Ovary (tissue), 9 donors: ENCODE results near the gene HIBCH. TPM values are rescaled to one million over a fixed set of nuclear protein-coding genes. Genes with fewer than 3 reads are reported as not detected.

Source experiments
- DNase-seq, 5 donors: peaks; one replicate each; pipeline ENCODE4 v3.0.0-alpha.2; 2019 to 2020
- H3K27ac ChIP-seq, 2 donors: fragments of 200-600 bp; one replicate each; pipeline versions ENCODE4 v1.5.1 to v1.8.0; 2019 to 2022
- H3K27me3 ChIP-seq: fragments of 200-600 bp; one replicate; pipeline ENCODE4 v1.8.0; 2022
- H3K36me3 ChIP-seq: fragments of 200-600 bp; sonication (generic); one replicate; pipeline ENCODE4 v1.5.1; 2019
- H3K4me1 ChIP-seq: one replicate; pipeline ENCODE4 v1.8.1; 2013; ENCODE audit warnings: mild to moderate bottlenecking, moderate library complexity; ENCODE audit not compliant: insufficient read depth
- H3K4me3 ChIP-seq: fragments of 200-600 bp; sonication (generic); one replicate; pipeline ENCODE4 v1.5.1; 2017
- H3K9me3 ChIP-seq, 2 donors: fragments of 200-600 bp in 1 of 2; sonication (generic) in 1 of 2; one replicate each; pipeline versions ENCODE4 v1.5.1 to v1.8.1; 2013 to 2019; ENCODE audit warnings: mild to moderate bottlenecking in 1 of 2, moderate library complexity in 1 of 2
- EP300 ChIP-seq: sonication (generic); formaldehyde crosslinking; IDR thresholded peaks from one replicate; pipeline ENCODE4 v1.6.1; 2017; ENCODE audit warnings: antibody characterized with exemption
- POLR2A ChIP-seq: fragments of 450-650 bp; IDR thresholded peaks from one replicate; pipeline ENCODE4 v1.6.1; 2017; ENCODE audit warnings: antibody characterized with exemption, mild to moderate bottlenecking, moderate library complexity
- WGBS, 3 donors: extraction: QIAGEN DNeasy Blood & Tissue Kit in 1 of 3; methylation state at CpG; one replicate each; pipeline versions ENCODE4 v1.1.5 to v1.1.7; 2013 to 2017; 5-methylcytosine and 5-hydroxymethylcytosine counted together
- intact Hi-C, 4 donors: fragments of 100-400 bp; cut with DNase I; formaldehyde crosslinking; loops; one replicate each; pipeline versions ENCODE4 v1.11.0 to v1.15.1; 2022 to 2023
- polyA plus RNA-seq, 2 donors: library from polyadenylated mRNA; stranded (reverse); fragments of 200-250 nt in 1 of 2; fragments of 350-450 nt in 1 of 2; fragmentation: Illumina TruSeq in 1 of 2; extraction: RNeasy Lipid Tissue Mini Kit (QIAGEN cat#74804) in 1 of 2; gene quantifications; one replicate each; pipeline ENCODE4 v1.2.3, GENCODE V29; 2013 to 2014
- total RNA-seq, 7 donors: library from RNA; depleted of rRNA in 2 of 7; stranded (reverse); fragments of >200 nt in 2 of 7; fragmentation: NEBNext Ultra II Directional in 3 of 7; extraction: Animal tissue kit (Norgen Biotek cat#: 25700) in 3 of 7; gene quantifications; one replicate each; pipeline versions ENCODE4 v1.1.0 to v1.2.4, GENCODE V29; 2016 to 2023
- TF ChIP-seq, protein P1 (sequence below), 3 donors: fragments of 450-650 bp in 2 of 3; fragments of 200-600 bp in 1 of 3; IDR thresholded peaks; one replicate each; pipeline versions ENCODE4 v1.5.1 to v1.8.0; 2016 to 2022; ENCODE audit warnings: antibody characterized with exemption in 3 of 3, mild to moderate bottlenecking in 1 of 3
- donor health status: DM: no; HTN: no; CAD: no; lungs with moderate emphysema.
- donor health status: DM: no; HTN: no; CAD: no.
- donor health status: Bipolar disorder and iron deficiency.
- donor health status: DM: yes; HTN: yes; CAD: no.
- donor health status: DM: no; HTN: no; CAD: no.
- donor health status: DM: yes; HTN: yes; CAD: no.

The HIBCH gene
- total and polyA plus RNA-seq, 9 donors, result 9.7 to 28.4 (median 21.7) TPM

DNA sequence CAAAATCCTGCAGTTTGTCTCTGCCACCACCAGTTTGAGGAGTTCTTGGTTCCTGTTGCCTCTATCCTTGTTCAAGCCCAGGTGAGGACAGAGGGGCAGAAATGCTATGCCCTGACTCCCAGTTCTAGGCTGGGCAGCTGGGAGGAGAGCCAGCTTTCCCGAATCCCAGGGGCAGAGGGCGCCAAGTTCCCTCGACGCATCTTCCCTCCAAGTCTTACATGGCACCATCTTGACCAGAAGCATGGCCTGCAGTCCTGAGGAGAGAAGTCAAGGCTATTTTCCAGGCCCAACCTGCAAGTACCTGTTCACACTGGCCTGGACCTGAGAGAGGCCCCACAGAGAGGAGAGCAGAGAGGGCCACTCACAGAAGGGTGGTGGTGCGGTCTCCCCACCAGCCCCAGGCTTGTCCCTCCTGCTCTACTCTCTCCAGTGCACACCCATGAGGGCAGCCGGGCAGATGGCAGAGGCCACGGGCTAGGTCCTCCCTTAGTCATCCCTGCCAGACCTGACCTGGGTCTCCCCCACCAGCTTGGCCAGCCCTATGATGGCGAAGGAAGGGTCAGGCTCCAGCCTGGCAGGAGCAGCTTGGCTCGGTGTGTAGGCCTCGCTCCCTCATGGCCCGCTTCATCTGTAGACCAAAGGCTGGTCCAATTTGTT lies 141.4 kb downstream of the HIBCH start:
- intact Hi-C loops, result no loop called here
- Histone ChIP-seq H3K27me3 (no peaks in the 10 kb centered on the region), H3K36me3 (no peaks in the 10 kb centered on the region), H3K4me1 (peaks cover 3% of the 10 kb centered on the region), H3K4me3 (no peak overlapping the region), H3K27ac (no peak overlapping the region), H3K9me3 (no peaks in the 10 kb centered on the region)
- 93 to 97% (median 96%) methylated on average over 11 of the region's 11 CpGs for WGBS, 3 donors
- no peak for DNase-seq
- no peak for TF ChIP-seq POLR2A
- no peak for TF ChIP-seq EP300
- TF ChIP-seq, protein P1, sequence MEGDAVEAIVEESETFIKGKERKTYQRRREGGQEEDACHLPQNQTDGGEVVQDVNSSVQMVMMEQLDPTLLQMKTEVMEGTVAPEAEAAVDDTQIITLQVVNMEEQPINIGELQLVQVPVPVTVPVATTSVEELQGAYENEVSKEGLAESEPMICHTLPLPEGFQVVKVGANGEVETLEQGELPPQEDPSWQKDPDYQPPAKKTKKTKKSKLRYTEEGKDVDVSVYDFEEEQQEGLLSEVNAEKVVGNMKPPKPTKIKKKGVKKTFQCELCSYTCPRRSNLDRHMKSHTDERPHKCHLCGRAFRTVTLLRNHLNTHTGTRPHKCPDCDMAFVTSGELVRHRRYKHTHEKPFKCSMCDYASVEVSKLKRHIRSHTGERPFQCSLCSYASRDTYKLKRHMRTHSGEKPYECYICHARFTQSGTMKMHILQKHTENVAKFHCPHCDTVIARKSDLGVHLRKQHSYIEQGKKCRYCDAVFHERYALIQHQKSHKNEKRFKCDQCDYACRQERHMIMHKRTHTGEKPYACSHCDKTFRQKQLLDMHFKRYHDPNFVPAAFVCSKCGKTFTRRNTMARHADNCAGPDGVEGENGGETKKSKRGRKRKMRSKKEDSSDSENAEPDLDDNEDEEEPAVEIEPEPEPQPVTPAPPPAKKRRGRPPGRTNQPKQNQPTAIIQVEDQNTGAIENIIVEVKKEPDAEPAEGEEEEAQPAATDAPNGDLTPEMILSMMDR (IDR thresholded peaks at IDR 0.05), result no peak

DNA sequence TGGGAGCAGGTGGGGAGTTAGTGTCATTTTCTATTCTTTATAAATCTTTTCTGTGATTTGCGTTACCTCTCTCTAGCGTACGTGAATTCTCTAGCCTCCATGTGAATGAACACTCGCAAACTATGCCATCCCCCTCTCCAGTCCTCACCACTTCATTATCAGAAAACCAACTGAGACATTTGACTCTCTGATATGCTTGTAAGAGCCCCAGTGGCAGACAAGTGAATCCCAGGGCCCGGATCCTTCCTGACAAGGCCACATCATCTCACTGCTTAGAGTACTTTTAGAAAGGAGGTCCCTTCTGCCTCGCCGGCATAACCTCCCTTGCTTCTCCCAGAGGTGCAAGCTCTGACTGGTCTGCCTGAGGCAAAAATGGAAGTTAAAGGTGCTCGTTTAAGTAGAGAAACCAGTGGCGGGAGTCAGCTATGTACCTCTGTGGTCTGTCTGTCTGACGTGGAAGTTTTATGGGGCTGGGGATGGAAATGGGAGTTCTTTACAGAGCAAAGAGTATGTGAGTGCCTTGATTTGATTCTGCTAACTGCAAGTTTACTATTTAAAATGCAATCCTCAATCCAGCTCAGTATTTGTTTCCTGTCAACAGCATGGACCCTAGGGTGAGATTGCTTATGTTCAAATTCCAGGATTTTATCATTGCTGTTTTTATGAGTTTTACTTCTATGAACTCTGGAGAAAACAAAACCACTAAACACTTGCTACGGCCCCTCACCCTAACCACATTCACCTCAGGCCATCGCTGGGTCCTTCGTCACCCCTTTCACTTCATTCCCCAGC lies 142.2 kb downstream of the HIBCH start:
- intact Hi-C loops, result no loop called here
- Histone ChIP-seq H3K36me3 (no peaks in the 10 kb centered on the region), H3K4me1 (peaks cover 3% of the 10 kb centered on the region), H3K4me3 (no peak overlapping the region), H3K27me3 (no peaks in the 10 kb centered on the region), H3K9me3 (no peaks in the 10 kb centered on the region), H3K27ac (no peak overlapping the region)
- no peak for DNase-seq
- TF ChIP-seq POLR2A (no peak), EP300 (no peak)
- TF ChIP-seq, protein P1 (IDR thresholded peaks at IDR 0.05), result no peak
- 91 to 93% (median 92%) methylated on average over 13 of the region's 13 CpGs for WGBS, 3 donors

- TF ChIP-seq POLR2A (no peak), EP300 (no peak)
- TF ChIP-seq, protein P1 (IDR thresholded peaks at IDR 0.05), result no peak
- Histone ChIP-seq H3K36me3 (no peaks in the 10 kb centered on the region), H3K9me3 (no peaks in the 10 kb centered on the region), H3K4me3 (no peak overlapping the region), H3K27me3 (no peaks in the 10 kb centered on the region), H3K4me1 (no peaks in the 10 kb centered on the region), H3K27ac (no peak overlapping the region)
- WGBS, 3 donors, result 77 to 92% (median 86%) methylated on average over 4 of the region's 4 CpGs
- DNase-seq, result no peak
- intact Hi-C loops, result no loop called here
Observed at GRCh38 chr2:190173392-190173791, 146.2 kb downstream of the HIBCH start.

DNA sequence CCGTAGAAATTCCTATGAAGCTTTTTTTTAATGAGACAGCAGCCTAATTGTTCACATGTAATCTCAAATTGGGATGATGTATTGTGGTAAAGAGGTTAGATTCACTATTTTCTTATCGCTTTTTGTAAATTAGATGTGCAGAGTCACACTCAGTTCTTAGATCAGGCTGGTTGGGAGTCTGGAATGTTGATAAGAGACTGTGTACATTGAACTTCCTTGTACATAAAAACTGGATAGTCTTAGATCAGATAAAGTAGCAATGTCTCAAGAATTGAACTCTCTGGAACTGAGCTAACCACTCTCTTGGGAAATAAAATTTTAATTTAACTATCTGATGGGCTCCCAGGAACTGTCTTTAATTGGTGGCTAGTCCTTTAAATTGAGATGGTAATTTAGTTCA lies 149.0 kb downstream of the HIBCH start:
- H3K27me3 ChIP-seq, result no peaks in the 10 kb centered on the region
- H3K4me3 ChIP-seq, result no peak overlapping the region
- TF ChIP-seq EP300 (no peak), POLR2A (no peak)
- TF ChIP-seq, protein P1 (IDR thresholded peaks at IDR 0.05), result no peak
- intact Hi-C loops, result loop anchor here in 1 of 4 donors (2.0 kb wide), 1 partner anchor 66 kb away; no protein-coding TSS in a partner anchor
- no peaks in the 10 kb centered on the region for H3K36me3 ChIP-seq
- H3K27ac ChIP-seq, result no peak overlapping the region
- no peak for DNase-seq
- H3K9me3 ChIP-seq, result no peaks in the 10 kb centered on the region
- no peaks in the 10 kb centered on the region for H3K4me1 ChIP-seq
- WGBS, 3 donors, result 57 to 62% (median 59%) methylated on average over 2 of the region's 2 CpGs
